HuH-7.5 (cell line): ENCODE measurements around the gene RNF150.

Experiments used
- DNase-seq: peaks from one replicate; pipeline ENCODE4 v3.0.0; 2011; ENCODE audit warnings: low spot score

RNF150 gene

DNA sequence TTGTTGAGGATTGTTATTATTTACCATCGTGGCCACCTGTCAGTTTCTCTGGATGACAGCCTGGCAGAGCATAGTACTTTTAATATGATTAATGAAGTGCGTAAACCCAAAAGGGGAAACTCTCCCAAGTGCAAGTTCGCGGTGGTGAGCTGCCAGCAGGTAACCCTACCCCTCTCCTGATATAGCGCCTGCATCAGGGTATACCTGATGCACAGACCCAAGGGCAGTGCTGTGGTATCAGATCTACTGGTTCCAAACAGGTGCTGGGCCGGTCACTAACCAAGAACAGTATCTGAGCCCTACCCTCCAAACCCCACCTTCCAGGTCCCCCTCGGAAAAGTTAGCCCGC lies 1.6 kb downstream of the RNF150 start:
- DNase-seq: no peak

DNA sequence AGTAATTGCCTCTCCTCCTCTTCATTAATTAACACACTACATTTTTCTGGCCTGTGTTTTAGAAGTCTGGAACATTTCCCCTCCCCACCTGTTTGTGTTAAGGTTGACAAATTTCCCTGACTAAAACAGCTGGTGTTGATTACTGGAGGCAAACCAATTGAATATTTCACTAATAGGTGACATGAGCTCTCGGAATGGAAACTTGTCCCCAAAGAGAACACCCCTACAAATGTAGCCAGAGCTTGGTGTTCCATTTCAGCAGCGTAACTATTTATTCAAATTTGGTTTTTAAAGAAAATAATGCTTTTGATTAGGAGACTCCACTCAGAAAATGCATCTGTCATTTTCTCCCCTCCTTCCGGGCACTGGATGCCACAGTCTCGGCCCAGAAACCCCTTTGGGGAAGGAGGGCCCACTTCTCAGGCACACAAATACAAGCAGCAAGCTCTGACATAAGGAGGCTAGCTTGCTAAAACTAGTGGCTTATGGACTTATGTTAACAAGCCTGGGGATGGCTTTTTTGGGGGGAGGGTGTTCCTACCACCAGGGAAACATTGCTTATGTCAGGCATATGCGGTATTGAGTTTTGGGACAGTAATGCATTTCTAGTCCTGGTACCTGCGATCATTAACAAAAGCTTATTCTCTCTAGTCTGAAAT lies 2.2 kb downstream of the RNF150 start:
- DNase-seq: no peak

DNA sequence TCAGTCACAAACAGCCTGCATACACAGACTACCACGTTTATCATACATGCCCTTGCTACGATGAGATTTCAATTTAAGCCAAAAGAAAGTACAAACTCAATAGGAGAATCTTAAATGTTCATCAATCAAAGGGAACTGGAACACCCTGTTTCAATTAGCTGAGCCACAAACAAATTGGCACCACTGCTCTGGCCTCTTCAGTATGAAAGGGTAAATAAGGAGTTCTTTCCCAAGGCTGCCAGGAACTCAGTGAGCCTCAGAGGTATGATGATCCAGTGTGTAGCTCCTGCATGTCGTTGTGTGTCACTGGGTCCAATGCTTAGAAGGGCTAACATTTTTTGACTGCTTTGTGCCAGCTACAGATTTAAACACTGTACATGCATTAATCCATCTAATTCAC lies 5.4 kb downstream of the RNF150 start:
- DNase-seq: no peak

DNA sequence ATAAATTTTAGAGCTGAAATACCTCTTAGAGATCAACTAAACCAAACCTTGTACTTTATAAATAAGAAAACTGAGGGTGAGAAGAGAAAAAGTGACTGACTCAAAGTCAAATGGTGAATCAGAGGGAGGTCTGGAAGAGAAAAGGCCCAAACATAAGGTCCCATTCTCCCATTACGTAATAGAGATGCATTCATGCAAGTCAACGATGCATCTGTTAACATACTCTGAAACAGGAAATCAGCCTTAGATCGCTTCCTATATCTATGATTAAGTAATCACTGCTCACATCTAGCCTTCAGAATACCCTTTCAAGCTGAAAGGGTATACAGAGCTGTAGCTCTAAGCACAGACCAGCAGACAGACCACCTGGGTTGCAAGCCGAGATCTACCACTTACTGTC lies 6.5 kb downstream of the RNF150 start:
- no peak for DNase-seq

DNA sequence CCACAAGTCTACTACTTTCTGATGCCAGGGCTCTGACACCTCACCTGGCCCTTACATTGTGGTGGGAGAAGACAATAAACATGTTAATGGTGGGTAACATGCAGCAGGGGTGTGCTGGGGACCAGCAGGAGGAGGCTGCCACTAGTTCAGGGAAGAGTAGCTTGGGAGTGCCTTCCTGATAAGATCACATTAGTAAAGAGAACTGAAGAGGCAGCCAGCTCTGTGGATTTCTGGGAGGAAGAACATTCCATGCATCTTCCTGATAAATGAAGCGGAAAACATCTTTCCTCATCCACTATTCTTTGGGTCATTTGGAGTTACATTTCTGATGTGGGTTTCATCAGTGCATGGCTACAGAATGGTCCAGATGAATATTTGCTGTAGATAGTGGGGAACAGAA lies 9.0 kb downstream of the RNF150 start:
- no peak for DNase-seq

DNA sequence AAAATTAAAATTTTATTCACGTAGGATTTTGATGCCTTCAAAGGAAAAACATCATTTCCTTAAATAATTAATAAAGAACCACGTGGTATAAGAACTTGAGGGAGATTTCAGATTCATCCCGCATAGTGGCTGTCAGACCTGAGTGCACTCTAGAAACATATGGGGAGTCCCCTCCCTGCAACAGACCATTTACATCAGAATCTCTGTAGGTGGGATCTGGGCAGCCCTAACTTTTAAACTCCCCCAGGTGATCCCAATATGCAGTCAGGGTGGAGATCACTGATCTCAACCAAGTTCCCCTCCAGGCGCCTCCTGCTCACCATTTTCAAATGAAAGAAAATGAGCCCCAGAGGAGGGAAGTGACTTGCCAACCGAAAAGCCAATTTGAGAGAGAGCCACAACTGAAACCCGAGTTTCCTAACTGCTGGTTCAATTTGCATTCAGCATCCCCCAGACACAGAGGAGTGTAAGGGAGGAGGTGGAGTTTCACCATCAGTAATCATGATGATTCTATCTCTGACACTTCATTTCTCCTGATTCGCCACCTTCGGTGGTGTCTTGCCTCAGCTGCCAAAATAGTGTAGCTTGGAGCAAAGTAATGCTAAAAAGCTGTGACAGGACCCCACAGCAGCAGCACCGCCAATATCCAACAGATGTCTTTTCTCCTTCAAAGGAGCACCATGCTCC lies 11.4 kb downstream of the RNF150 start:
- no peak for DNase-seq

DNA sequence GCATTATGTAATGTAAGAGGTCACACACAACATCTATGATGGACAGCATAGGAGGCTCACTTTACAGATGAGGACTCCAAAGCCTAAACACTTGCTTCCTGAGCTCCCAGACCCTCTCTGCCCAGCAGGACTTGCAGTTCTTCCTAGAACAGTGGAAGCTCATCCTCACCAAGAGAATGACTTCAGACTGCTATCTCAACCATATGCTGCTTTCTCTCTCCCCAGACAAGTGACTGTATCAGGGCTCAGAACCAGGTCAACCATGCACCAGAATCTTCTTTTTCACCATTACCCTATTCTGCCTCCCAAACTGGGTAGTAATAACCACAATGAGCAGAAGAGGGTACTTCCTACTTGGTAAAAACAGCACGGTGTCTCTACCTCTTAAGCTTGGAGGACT lies 12.2 kb downstream of the RNF150 start:
- no peak for DNase-seq

DNA sequence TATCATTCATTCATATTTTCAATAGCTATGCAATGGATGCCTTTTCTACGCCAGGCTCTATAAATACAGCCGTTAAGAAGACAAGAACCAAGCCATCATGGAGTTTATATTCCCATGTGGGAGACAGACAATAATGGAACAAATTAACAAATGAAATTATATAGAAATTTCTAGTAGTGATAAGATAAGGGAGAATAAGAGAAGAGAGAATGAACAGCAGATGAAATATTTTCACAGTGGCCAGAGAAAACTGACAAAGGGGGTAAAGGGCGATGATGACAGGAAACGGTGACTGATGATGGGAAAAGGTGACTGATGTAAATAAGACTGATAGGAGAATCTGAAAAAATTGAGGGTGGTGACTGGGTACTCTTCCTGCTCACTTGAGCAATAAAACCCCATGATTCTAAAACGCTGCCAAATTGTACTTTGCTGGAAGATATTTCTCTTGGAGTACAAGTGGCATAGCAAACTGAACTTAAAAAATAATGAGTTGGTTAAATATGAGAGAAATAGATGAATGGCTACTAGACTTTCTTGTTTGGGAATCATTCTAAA lies 13.2 kb downstream of the RNF150 start:
- DNase-seq: no peak

DNA sequence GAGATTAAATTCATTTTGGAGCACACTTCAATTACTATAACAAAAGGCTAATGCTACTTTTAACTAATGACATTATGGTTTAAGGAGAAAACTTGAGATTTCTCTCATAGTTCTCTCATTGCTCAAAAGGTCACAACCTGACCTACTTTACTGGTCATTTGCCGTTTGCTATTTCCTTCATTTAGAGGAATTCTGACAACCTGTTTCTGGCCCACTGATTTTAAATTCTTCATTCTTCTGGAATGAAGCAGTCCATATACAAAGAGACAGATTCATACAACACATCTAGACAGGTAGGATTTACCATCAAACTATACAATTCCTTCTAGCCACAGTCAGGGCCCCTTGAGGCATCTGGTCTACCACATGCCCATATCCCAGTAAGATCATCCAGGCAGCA lies 14.2 kb downstream of the RNF150 start:
- DNase-seq: no peak

DNA sequence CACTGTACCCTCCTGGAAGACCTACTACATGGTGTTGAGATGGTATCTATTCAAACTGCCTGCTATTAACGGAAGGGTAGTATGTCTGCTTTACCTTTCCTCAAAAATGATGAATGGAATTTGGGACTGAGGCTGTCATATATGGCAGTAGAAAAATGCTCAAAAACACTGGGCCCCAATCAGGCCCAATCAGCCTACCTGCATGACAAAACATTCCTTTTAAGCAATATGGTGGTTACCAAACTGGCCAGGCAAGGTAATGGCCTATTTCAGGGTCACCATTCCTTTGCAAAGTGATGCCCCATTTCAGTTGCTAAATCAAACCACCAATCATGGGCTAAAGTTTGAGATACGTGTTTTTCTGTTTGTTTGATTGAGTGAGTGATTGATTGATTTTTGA lies 14.9 kb downstream of the RNF150 start:
- no peak for DNase-seq

DNA sequence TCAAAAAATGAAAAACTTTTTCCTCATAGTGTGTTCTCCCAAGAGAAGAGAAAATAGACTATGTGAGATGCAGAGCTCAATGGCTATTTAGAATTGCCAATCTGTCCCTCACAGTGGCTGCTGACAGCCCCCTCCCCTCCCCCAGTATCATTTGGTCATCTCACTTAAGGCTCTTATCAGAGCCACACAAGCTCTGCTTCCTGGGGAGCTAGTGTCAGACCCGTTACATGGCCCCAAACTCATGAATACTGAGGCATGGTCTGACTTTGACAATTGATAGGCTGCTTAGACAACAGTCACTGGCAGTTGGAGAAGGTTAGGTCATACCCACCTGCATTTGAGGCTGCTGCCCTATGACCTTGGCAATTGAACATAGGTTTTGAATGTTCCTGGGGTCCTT lies 15.3 kb downstream of the RNF150 start:
- DNase-seq: no peak

DNA sequence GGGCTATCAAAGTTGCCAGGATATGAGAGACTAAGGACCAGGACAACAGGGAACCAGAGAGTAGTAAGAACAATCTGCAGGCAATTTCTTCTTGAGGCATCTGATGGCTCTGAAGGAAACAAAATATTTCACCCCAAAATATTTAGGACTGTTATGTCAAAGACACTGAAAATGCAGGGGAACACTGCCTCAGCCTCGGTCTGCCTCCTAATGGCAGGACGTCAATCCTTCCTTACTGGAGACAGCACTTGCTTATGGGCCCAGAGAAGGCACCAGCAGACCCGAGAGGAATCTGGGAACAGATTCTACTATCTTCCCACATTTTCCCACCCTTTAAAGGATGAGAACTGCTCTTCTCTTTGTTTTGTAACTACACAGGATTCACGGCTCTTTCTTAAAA lies 23.3 kb downstream of the RNF150 start:
- DNase-seq: no peak

DNA sequence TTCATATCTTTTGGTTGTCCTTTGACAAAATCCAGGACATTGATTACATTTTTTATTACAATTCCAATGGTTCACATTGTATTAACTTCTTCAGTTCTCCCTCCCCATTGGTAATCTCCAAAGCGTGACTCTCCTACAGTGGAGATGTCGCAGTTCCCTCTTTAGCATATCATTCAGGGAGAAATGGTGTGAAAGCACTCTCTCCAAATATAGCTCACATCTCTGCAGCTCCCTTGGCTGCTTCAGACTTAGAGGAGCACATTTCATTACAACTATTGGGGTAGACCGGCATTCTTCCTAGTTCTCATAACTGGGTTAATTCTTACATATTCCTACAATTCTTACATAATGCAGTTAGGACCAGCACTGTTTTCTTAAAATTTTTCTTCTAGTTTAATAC lies 25.3 kb downstream of the RNF150 start:
- no peak for DNase-seq

DNA sequence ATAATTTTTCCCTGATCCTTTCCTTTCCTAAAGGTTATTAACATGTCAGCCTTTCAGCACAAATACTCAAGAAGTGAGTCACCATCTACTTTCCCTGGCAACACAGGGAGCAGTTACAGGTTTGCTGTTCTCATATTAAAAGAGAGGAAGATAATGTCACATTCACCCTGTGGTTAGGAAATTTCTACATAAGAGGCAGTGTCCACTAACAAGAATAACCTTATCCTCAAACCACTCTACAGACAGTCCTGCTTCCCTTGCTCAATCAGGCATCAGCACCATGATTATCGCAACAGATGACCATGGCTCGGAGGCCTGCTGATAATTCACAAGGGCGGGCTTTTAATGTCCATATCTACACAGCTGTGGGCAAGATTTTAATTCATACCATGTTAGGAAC lies 30.9 kb downstream of the RNF150 start:
- DNase-seq: no peak

DNA sequence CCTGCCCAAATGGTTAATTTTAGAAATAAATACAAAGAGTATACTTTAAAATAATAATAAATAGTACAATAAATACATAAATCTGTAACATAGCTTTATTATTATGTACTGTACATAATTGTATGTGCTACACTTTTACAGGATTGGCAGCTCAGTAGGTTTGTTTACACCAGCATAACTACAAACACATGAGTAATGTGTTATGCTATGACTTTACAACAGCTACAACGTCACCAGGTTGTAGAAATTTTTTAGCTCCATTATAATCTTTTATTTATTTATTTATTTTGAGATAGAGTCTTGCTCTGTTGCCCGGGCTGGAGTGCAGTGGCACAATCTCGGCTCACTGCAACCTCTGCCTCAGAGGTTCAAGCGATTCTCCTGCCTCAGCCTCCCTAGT lies 31.8 kb downstream of the RNF150 start:
- DNase-seq: no peak

DNA sequence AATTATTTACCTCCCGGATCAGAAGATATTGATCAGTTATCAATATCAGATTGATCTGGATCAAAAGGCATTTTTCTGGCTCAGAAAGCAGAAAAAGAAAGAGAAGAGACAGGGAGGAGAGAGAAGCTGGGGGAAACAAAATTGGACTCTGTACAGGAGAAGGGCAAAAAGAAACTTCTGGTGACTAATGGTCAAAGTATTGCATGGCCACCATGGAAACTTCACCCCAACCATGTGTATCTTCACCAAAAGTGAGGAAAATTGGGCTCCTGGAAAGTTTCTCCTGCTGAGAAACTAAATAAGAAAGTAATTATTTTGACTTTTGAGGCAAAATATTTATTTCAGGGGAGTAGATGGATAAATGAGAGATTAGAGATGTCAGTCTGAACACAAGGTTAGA lies 33.9 kb downstream of the RNF150 start:
- no peak for DNase-seq

DNA sequence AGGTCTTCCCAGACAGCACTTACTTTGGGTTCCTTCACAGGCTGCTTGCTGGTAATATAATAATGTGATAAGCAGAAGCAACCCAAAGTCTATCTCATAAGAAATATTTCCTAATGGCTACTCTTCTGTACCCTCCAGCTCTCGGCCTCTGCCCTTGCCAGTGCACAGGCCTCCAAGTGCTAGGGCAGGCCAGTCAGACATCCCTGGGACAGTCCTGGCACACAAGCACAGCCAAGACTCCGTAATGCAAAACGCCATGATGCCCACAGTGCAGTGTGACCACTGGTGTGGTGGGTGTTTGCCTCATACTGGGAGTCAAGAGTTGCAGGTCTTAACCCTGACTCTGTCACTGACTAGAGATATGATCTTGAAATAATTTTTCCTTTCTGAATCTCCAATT lies 35.1 kb downstream of the RNF150 start:
- DNase-seq: no peak

DNA sequence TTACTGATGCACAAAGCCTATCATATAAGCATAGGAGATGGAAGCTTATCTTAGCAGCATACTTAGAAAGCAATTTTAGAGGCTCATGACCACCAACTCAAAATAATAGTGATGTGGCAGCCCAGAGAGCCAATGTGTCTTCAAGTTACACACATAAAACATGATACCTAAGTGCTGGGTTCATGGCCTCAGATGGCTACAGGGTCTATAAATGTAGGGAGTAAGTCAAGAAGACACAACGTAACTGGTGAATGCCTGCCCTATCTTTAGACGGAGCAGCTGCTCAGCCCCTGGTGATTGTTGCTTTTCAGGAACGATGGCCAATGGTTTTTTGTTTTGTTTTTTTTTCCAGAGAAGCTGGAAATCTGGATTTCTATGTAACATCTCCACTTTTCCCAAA lies 42.8 kb downstream of the RNF150 start:
- DNase-seq: no peak

DNA sequence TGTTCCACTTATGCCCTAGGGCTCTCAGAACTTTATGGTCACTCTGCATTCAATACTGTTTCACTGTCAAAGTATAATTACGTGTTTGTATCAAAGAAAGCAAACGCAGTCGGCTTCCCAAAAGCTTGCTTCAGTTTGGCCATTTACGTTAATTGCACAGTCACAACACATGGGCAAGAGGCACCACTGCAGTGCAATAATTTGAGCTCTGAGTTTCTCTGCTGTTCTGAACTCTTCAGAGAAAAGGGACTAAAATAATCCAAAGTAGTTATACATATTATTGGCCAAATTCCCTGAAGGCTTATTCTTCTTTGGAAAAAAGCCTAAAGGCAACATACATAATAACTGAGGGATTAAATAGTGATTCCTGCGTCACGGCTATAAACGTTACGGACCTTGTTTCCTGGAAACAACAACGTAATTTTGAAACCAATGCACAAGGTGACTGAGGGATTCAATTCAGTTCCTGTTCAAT lies 51.3 kb downstream of the RNF150 start:
- DNase-seq: no peak

DNA sequence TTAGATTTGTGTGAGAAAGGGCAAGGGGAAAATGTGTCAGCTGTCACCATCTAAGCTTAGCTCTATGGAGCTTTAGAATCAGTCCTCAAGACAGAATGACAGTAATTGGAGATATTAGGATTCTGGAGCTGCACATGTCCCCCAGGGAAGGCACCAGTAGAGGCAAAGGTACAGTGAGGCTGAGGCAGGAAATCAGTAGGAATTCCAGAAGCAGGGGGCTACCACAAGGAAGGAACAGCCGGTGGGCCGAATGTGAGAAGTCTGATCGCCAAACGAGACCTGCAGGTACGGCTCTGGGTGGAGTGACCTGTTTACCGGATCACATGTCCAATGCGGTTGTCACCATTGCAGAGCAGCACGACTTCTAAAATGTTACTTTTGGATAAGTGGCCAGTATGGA lies 52.6 kb downstream of the RNF150 start:
- no peak for DNase-seq

DNA sequence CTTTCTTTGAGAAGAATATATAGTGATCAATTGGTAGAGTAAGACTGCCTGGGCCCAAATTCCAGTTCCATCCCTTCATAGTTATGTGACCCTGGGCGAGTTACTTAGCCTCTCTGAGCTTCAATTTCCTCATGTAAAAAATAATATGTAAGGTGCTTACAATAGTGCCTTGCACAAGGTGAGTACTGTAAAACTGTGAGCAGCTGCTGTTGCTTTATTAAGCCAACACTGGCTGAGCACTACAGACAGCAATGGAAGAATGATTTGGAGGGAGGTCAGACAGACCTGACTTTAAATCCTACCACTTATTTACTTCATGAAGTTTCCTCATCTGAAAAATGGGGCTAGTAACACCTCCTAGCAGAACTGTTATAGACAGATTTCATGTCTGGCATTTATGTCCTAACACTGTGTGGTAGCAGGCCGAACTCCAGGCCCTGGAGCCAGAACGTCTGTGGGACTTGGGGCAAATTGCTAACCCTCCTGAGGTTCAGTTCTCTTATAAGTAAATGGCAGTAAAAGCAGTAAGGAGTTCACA lies 53.8 kb downstream of the RNF150 start:
- no peak for DNase-seq

DNA sequence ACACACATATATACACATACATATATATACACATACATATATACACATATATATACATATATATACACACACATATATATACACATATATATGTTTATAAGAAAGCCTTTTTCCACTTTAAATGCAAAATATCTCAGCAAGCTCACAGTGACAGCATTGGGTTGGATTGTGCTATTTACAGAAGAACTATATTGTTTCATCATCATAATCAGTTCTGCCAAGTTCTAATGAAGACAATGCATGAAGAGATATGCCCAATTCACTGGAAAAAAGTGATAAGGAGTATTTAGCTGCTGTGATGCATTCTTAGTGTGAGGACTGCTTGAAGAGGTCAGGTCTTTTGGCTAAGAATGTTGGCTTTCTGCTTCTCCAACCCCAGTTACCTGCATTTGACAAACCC lies 54.4 kb downstream of the RNF150 start:
- no peak for DNase-seq

DNA sequence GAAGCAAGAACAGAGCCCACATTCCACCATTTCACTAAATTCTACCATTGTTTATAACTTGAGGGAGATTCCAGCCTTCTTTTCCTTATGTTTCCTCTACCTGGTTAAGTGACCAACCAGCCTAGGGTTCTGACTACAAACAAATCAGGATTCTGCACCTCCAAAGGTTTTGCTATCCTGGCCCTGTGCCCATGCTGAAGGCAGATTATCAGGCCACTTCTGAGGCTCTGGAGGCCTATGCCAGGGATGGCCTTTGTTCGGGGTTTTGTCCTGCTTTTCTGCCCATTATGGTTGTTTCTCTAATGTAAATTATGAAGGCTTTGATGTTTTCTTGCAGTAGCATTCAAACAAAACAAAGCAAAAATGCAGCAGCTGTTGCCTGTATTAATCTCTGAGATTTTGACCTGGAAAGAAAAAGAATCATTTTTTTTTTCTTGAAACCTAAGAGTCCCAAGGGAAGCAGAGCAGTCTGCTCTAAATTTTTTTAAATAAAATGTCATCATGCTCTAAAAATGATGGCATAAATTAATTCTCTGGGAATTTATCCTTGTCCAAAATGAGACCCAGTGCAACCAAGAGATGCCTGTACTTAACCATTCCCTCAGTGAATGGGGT lies 55.6 kb downstream of the RNF150 start:
- DNase-seq: no peak
